Cardiac fibroblast (primary cell): ENCODE data around the gene SCFD2.

Experiments used
- DNase-seq, 2 donors: peaks; one replicate each; pipeline versions ENCODE4 v3.0.0 to v3.0.0-alpha.2; 2010; ENCODE audit warnings: low read depth in 2 of 2
- H3K4me3 ChIP-seq, 2 donors: replicated peaks in 1 of 2; 1 replicate in 1 of 2; 2 replicates in 1 of 2; pipeline ENCODE4 v1.5.1; 2011; ENCODE audit warnings: low read depth in 2 of 2, low read length in 2 of 2, mild to moderate bottlenecking in 2 of 2, moderate library complexity in 1 of 2
- TF ChIP-seq, protein P1 (sequence below): IDR thresholded peaks from one replicate; pipeline ENCODE4 v1.5.1; 2011; ENCODE audit warnings: low read depth, mild to moderate bottlenecking, low read length, inconsistent platforms

SCFD2 gene

GRCh38 chr4:52904421-52904820 is 461.4 kb downstream of the SCFD2 start:
- no peak overlapping the region for H3K4me3 ChIP-seq
- TF ChIP-seq, protein P1, sequence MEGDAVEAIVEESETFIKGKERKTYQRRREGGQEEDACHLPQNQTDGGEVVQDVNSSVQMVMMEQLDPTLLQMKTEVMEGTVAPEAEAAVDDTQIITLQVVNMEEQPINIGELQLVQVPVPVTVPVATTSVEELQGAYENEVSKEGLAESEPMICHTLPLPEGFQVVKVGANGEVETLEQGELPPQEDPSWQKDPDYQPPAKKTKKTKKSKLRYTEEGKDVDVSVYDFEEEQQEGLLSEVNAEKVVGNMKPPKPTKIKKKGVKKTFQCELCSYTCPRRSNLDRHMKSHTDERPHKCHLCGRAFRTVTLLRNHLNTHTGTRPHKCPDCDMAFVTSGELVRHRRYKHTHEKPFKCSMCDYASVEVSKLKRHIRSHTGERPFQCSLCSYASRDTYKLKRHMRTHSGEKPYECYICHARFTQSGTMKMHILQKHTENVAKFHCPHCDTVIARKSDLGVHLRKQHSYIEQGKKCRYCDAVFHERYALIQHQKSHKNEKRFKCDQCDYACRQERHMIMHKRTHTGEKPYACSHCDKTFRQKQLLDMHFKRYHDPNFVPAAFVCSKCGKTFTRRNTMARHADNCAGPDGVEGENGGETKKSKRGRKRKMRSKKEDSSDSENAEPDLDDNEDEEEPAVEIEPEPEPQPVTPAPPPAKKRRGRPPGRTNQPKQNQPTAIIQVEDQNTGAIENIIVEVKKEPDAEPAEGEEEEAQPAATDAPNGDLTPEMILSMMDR, result no peak
- DNase-seq, result peak in 1 of 2 donors; percentile 35

DNA sequence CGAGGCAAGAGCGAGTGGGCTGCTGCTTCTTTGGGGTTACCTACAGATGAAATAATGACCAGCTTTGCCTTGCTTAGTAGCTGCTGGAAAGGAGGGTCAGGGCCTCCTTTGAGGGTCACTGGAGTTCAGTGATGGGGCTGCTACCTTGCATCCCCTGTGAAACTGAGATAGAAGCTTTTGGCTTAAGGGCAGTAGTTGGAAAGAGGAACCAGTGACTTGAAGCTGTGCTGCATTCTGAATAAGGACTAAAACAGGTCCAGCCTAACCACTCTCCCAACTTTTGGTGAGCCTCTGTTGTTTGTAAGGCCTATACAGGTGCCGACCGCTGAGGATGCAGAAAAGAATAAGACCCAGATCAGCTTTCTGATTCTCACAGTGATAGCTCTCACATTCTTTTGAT is 462.6 kb downstream of the SCFD2 start:
- no peak for DNase-seq
- no peak overlapping the region for H3K4me3 ChIP-seq
- TF ChIP-seq, protein P1, result no peak

DNA sequence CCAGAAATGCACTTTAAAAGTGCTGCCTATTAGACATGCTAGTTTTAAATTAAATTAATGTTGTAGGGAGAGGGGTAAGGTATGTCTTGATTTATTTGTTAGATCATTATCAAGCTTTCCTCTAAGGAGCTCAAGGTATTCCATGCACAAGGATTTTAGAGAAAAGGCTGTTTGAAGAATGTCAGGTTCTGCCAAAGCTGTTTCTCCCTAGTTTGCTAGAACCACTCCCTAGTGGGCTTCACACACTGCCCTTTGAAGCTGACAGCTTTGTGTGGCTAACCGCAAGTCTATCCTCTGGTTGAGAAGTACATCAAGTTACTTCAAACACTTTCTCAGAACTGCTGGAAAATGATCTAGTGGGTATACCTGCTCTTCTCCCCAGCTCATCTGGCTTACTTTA is 471.4 kb downstream of the SCFD2 start:
- DNase-seq, result no peak
- TF ChIP-seq, protein P1, result no peak
- no peak overlapping the region for H3K4me3 ChIP-seq

- TF ChIP-seq, protein P1, result no peak
- DNase-seq, result peak in 1 of 2 donors; percentile 53
- H3K4me3 ChIP-seq, result no peak overlapping the region
Measured at GRCh38 chr4:52892880-52893279, 473.0 kb downstream of the SCFD2 start.

GRCh38 chr4:52891743-52892142 is 474.1 kb downstream of the SCFD2 start:
- no peak overlapping the region for H3K4me3 ChIP-seq
- no peak for DNase-seq
- TF ChIP-seq, protein P1, result no peak

GRCh38 chr4:52890521-52890791 is 475.4 kb downstream of the SCFD2 start:
- TF ChIP-seq, protein P1, result no peak
- DNase-seq, result no peak
- H3K4me3 ChIP-seq, result no peak overlapping the region

GRCh38 chr4:52889778-52890520 is 475.9 kb downstream of the SCFD2 start:
- TF ChIP-seq, protein P1, result no peak
- peak in 1 of 2 donors; percentile 58 for DNase-seq
- no peak overlapping the region for H3K4me3 ChIP-seq
